Activated gamma-delta T cell (primary cell): ENCODE results near the gene SKAP1.
"Not testable (repeated sequence)": the region's sequence is repeated elsewhere in the genome, so short reads cannot be mapped to it uniquely, and the experiment has no call there.

Experiments
- DNase-seq: peaks from one replicate; lab custom pipeline; 2025; lab: John Stamatoyannopoulos, UW

The SKAP1 gene

DNA sequence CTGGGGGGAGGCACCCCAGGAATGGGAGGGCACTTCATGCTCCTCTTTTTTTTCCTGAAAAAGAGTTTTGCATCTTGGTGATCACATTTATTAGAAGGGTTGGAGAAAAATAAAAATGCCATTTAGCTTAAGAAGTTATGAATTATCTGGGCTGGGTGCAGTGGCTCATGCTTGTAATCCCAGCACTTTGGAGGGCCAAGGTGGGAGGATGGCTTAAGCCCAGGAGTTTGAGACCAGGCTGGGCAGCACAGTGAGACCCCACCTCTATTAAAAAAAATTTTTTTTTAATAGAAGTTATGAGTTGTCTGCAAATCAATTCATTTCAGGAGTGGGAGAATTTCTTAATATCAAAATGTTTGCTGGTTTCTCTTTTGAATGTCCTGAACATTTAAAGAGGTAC, 219.0 kb downstream of the SKAP1 start:
- DNase-seq = no peak

DNA sequence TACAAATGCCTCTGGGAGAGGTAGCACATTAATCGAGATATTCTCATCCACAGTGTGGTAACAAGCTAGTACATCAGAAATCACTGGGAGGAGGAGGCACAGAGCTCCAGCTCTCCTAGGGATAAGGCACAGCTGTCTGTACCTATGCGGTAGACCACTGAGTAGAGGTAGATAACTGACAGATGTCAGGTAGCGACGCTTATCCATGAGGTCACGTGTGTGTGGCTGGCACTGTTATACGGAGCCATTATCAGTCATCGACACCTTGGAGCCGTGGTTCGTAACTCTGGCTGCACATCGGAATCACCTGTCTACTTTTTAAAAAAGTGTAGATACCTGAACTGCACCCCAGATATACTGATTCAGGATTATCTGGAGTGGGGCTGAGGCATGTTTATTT, 220.0 kb downstream of the SKAP1 start:
- DNase-seq = no peak

DNA sequence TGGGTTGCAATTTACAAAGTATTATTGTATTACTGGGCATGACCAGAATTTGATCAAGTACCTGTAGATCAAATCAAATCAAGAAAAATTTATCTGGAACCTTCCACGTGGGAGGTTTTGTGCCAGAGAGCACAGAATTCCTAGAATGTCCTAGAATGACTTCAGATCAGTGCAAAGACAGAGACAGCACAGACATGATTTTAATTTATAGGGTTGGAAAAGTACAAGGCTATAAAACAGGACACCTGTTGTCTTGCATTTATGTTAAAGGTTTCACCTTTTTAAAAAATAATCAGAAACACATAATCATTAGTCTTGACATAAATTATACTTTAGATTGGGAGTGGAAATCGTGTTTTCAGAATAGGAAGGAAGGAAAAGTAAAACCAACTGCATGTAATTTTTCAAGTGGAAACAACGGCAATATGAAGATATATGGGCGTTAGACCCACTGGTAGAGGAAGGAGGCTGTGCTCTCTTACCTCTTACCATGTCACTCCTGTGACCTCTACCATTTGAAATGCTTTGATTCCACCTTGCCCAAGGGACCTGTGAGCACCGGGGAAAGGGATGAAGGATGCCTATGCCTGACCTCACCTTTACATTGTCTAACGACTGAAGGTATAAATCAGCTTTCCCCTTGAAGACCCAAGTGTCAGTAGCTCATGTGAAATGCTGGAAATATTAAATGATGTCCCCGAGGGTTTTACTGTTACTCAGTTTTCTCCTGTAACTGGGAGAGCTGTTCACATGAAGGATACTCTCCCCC, 222.1 kb downstream of the SKAP1 start:
- no peak for DNase-seq

- not testable (repeated sequence) for DNase-seq
These were observed 223.0 kb downstream of the SKAP1 start for GRCh38 chr17:48207036-48207435.

GRCh38 chr17:48202959-48203358, 227.1 kb downstream of the SKAP1 start:
- no peak for DNase-seq

DNA sequence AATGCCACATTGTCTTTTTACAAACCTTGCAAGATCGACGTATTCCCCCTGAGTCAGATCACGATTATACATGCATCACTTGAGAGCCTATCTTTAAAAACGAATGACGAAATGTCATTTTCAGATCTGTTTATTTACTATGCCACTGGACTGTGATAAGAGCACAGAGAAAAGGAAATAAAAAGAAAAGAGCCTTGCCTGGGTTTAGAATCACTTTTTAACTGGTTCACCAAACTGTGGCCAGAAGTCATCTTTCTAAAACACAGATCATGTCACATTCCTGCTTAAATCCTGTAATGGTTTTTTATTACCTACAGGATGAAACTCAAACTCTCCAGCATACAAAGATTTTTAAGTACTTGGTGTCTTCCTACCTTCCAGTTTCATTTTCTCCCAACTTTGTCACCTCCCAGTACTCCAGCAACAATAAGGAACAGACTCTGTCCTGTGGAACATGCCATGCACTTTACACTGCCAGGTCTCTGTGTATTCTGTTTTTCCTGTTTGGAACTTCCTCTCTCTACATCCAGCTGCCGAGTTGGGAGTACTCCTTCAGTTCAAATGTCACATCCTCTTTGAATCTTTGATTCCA, 231.0 kb downstream of the SKAP1 start:
- DNase-seq = no peak

GRCh38 chr17:48195910-48196309, 234.1 kb downstream of the SKAP1 start:
- no peak for DNase-seq

GRCh38 chr17:48194097-48194550, 235.9 kb downstream of the SKAP1 start:
- DNase-seq = no peak

DNA sequence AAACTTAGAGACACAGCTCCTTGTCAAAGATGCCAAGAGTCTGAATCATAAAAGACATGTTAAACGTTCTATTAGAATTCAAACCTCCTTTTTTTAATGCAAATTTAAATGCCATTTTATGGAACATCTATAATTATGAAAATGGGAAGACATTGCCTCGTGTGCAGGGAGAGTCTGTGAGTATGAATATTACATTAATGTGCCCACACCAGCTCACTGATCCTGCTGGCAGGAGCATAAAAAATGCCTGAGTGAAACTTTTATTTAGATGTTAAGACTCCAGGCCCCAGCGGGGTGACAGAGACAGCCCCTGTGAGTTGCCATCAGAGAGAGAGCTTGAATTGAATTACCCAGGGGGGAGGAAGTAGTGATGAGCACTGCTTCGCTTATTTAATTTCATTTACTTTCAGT, 237.7 kb downstream of the SKAP1 start:
- no peak for DNase-seq

DNA sequence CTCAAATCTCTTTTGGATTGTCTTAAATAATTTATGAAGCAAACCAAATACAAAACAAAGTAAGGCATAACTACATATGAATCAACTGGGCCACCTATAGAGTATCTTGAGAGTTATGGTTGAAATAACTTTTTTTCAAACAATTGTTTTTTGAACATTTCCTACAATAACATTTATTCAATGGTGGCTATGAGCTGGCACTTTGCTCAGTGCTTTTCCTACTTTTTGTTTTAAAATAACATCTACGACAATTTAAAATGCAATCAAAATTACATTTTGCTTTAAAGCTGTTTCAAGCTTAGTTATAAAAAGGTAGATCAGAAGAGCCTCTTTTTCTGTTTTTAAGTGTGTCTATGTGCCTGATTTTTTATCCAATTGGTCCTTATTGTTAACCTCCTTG, 238.7 kb downstream of the SKAP1 start:
- DNase-seq = no peak

DNA sequence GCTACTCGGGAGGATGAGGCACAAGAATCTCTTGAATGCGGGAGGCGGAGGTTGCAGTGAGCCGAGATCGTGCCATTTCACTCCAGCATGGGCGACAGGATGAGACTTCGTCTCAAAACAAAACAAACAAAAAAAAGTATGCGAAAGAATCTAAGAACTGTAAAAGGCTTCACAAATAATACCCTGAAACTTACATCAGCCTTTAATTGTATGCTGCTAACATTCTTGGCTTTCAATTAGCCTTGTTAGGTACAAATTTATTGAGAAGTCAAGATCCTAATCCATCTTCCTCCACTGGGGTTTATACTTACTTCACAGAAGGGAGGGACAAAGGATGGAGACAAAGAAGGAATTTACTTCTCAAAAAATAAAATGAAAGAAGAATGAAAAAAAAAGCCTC, 239.1 kb downstream of the SKAP1 start:
- no peak for DNase-seq

- DNase-seq = no peak
These were observed 242.0 kb downstream of the SKAP1 start for GRCh38 chr17:48187872-48188608.

DNA sequence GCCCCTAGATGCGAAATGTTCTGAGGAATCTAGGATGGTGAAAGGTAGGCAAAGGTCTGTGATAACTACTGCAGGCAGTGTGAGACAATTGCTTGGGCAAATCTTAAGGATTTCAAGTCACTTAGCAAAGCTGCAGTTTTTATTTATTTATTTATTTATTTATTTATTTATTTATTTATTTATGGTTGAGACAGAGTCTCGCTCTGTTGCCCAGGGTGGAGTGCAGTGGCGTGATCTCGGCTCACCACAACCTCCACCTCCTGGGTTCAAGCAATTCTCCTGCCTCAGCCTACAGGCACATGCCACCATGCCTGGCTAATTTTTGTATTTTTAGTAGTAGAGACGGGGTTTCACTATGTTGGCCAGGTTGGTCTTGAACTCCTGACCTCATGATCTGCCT, 243.7 kb downstream of the SKAP1 start:
- not testable (repeated sequence) for DNase-seq

DNA sequence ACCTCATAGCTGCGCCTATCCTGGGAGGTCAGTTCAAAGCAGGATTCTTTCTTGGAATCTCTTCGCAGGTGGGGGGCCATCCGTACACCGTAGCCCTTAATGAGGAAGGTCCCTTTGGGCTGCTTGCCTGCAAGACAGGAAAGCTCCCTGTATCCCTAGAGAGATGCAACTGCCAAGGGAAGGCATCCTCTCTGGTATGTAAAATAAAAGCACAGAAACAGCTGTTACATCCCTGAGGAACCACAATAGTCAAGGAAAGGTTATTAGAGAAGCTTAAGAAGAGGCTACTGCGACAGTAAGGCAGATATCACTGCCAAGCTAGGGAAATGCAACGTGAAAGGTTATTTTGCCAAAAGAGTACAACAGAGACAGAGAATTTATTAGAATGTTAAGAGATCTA, 245.3 kb downstream of the SKAP1 start:
- DNase-seq = no peak

- no peak for DNase-seq
These were observed 248.4 kb downstream of the SKAP1 start for GRCh38 chr17:48181653-48182052.

DNA sequence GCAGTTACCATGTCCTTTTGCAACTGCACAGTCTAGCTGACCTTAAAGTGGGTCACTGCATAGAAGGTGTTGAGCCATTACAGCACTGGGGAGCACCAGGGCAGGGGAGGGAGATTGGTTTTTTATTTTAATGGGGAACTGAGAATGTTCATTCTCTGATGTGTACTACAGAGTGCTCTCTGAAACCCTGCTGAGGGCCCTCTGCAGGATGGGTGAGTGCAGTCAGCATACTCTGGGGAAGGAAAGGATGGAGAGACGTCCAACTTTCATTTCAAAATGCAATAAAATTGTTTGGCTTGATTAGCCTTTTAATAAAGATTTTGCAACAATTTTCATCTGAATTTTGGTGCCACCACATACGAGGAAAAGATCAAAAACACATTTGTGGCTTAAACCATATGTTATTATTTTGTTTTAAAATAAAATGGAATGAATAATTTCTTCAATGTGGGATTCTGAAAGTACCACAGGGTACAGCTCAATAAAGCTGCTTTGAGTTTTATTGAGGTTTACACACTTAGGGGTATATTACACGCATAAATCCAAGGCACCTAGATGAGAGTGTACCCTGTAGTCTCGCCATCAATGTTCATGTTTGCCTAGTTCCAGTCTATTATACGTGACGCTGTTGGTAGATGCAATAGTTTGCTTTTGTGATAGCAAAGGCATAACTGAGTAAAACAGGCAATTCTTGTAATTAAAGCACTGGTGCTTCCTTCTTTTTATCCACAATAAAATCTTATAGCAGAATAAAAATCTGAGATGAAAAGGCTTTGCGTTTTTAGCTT, 249.0 kb downstream of the SKAP1 start:
- no peak for DNase-seq

DNA sequence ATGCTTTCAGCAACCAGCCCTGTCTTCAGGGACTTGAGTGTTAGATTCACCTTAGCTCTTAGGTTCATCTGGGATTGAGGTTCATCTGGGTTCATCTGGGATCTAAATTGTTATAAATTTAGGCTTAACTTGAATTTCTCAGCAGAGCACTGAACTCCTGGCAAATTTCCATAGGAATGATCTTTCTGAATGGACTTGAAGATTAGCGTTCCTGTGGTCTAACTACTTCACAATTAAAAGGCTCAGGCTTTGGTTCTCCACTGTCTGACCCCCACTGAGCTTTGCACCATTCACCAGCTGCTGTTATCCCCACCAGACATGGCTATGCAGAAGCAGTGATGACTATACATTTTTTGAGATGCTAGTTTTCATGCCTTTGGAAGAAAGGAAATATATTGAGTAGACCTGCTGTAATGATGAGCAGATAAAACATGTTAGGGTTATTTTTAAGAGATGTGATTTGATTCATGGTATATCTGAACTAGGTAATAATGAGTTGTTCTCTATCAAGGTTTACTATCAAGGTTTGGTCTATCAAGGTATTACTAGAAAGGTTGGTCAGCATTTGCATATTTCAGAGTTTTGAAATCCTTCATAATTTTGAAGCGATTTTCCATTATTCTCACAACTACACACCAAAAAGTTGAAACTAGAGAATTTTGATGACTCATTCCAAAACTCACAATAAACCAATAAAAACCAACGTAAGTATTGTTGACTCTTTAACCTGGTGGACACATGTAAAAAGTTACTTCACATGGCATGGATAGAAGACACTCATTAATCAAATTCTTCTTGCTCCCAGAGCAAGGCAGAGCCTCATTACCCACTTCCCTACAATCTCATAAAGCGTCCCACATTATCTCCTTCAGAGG, 250.7 kb downstream of the SKAP1 start:
- DNase-seq = no peak

GRCh38 chr17:48178317-48178716, 251.7 kb downstream of the SKAP1 start:
- DNase-seq = no peak

DNA sequence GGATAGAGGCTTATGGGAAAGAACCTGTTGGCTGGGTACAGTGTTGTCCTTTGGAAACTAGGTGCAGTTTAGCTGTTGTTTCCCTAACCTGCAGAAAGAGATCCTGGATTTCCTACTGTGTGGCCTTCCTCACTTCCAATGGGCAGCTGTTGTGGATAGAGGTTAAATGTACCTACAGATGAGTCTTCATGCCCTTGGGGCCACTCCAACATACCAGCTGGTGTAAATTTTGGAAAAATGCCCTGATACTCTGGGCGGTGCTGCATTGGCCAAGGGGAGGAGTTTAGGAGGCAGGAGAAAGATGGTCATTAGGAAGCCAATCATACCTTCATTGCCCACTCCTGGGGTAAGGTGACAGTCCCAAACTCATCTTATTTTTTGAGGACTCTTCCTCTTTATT, 252.2 kb downstream of the SKAP1 start:
- no peak for DNase-seq

- DNase-seq = no peak
These were observed 253.6 kb downstream of the SKAP1 start for GRCh38 chr17:48176471-48176855.
